Thoracic aorta (tissue), 2 donors: ENCODE data around the gene MARF1. TPM values are rescaled to one million over a fixed set of nuclear protein-coding genes. Genes with fewer than 3 reads are reported as not detected.

Experiments used
- ATAC-seq: fragments of 150-250 bp; one replicate; pipeline ENCODE4 v1.8.0; 2017; ENCODE audit warnings: low read depth; ENCODE audit not compliant: insufficient number of reproducible peaks, low FRiP score
- DNase-seq: peaks from one replicate; pipeline ENCODE4 v3.0.0-alpha.2; 2020; ENCODE audit warnings: low spot score
- H3K27ac ChIP-seq, 2 donors: fragments of 200-600 bp; sonication (generic); 1 replicate in 1 of 2; 2 replicates in 1 of 2; pipeline ENCODE4 v1.5.1; 2016; ENCODE audit warnings: mild to moderate bottlenecking in 2 of 2, moderate library complexity in 2 of 2
- H3K27me3 ChIP-seq: fragments of 200-600 bp; sonication (generic); replicated peaks from 2 replicates; pipeline ENCODE4 v1.6.0; 2016; ENCODE audit warnings: mild to moderate bottlenecking; ENCODE audit not compliant: insufficient read depth
- H3K36me3 ChIP-seq: fragments of 200-600 bp; sonication (generic); one replicate; pipeline ENCODE4 v1.5.1; 2016
- H3K4me1 ChIP-seq, 2 donors: fragments of 200-600 bp; sonication (generic); 1 replicate in 1 of 2; 2 replicates in 1 of 2; pipeline versions ENCODE4 v1.5.1 to v1.6.0; 2016; ENCODE audit warnings: low read depth in 2 of 2, mild to moderate bottlenecking in 1 of 2; ENCODE audit not compliant: control insufficient read depth in 1 of 2
- H3K4me3 ChIP-seq: fragments of 200-600 bp; sonication (generic); 2 replicates; pipeline ENCODE4 v1.5.1; 2016; ENCODE audit warnings: mild to moderate bottlenecking
- H3K9me3 ChIP-seq: fragments of 200-600 bp; sonication (generic); 2 replicates; pipeline ENCODE4 v1.5.1; 2016
- total RNA-seq, 2 donors: library from RNA; depleted of rRNA; stranded (reverse); fragments of >200 nt; gene quantifications; one replicate each; pipeline versions ENCODE4 v1.1.0 to v1.2.3, GENCODE V29; 2016
- TF ChIP-seq, protein P1 (sequence below): fragments of 200-600 bp; sonication (generic); IDR thresholded peaks from one replicate; pipeline ENCODE4 v1.5.1; 2019; ENCODE audit warnings: antibody characterized with exemption

MARF1 gene
- total RNA-seq, 2 donors from 2014 or later, result 35.7 to 49.6 TPM

DNA sequence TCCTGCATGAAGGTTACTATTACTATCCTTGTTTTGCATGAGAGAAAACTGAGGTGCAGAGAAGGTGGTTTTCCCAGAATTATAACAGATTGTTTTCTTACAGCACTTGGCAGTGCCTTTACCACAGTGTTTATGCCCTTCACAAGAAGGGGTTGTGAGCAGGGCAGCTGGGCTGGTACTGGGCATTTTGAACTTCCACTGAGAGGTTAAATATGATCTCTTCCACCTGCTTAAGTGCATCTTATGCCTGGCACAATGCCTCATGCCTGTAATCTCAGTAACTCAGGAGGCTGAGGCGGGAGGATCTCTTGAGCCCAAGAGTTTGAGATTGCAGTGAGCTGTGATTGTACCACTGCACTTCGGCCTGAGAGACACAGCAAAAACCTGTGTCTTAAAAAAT is 43.3 kb upstream of the MARF1 start:
- DNase-seq, result no peak
- Histone ChIP-seq H3K36me3 (peaks cover 9% of the 10 kb centered on the region), H3K4me3 (no peak overlapping the region), H3K27me3 (no peaks in the 10 kb centered on the region), H3K27ac (no peak overlapping the region), H3K4me1 (peaks cover 9 to 28% of the 10 kb centered on the region in 2 donors), H3K9me3 (no peaks in the 10 kb centered on the region)
- ATAC-seq, result no peak
- TF ChIP-seq, protein P1, sequence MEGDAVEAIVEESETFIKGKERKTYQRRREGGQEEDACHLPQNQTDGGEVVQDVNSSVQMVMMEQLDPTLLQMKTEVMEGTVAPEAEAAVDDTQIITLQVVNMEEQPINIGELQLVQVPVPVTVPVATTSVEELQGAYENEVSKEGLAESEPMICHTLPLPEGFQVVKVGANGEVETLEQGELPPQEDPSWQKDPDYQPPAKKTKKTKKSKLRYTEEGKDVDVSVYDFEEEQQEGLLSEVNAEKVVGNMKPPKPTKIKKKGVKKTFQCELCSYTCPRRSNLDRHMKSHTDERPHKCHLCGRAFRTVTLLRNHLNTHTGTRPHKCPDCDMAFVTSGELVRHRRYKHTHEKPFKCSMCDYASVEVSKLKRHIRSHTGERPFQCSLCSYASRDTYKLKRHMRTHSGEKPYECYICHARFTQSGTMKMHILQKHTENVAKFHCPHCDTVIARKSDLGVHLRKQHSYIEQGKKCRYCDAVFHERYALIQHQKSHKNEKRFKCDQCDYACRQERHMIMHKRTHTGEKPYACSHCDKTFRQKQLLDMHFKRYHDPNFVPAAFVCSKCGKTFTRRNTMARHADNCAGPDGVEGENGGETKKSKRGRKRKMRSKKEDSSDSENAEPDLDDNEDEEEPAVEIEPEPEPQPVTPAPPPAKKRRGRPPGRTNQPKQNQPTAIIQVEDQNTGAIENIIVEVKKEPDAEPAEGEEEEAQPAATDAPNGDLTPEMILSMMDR, result no peak

DNA sequence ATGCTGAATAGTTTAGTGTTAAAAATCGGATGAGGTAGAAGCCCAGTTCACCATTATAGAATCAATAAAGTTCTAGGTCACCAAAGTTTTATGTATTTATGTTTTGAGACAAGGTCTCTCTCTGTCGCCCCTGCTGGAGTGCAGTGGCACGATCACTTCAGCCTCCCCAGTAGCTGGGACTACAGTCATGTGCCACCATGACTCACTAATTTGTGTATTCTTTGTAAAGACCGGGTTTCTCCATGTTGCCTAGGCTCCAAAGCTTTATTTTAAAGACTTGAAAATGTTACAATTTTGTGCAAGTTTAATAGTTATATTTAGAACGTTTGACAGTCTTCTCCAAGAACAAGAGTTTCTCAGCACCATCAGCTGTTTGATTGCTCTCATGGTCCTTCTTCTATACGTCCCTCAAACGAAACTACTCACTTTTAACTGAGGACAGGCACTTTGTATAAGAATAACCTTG is 39.2 kb upstream of the MARF1 start:
- Histone ChIP-seq H3K36me3 (peaks cover 2% of the 10 kb centered on the region), H3K27ac (peak overlapping the region; percentile 32 to 39)

DNA sequence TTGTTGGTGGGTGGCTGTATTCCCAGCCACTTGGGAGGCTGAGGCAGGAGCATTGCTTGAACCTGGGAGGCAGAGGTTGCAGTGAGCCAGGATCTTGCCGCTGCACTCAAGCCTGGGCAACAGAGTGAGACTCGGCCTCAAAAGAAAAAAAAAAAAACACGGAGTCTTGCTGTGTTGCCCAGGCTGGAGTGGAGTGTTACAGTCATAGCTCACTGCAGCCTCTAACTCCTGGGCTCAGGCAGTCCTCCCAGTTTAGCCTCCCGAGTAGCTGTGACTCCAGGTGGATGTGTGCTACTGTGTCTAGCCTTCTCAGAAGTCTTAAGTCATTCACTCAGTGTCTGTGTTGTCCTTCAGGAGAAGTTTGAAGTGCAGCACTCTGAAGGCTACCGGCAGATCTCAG is 34.5 kb upstream of the MARF1 start:
- Histone ChIP-seq H3K27ac (no peak overlapping the region), H3K4me1 (peaks cover 7 to 18% of the 10 kb centered on the region in 2 donors), H3K36me3 (no peaks in the 10 kb centered on the region), H3K9me3 (no peaks in the 10 kb centered on the region), H3K27me3 (no peaks in the 10 kb centered on the region), H3K4me3 (no peak overlapping the region)
- TF ChIP-seq, protein P1, result no peak
- ATAC-seq, result no peak
- no peak for DNase-seq

More for the DNA sequence above, 39.2 kb upstream of the MARF1 start:
- ATAC-seq, result no peak
- H3K4me1 ChIP-seq, result peaks cover 0 to 7% of the 10 kb centered on the region in 2 donors
- no peak for DNase-seq
- TF ChIP-seq, protein P1, result peak; percentile 56
- no peak overlapping the region for H3K4me3 ChIP-seq
- H3K9me3 ChIP-seq, result no peaks in the 10 kb centered on the region
- H3K27me3 ChIP-seq, result no peaks in the 10 kb centered on the region

DNA sequence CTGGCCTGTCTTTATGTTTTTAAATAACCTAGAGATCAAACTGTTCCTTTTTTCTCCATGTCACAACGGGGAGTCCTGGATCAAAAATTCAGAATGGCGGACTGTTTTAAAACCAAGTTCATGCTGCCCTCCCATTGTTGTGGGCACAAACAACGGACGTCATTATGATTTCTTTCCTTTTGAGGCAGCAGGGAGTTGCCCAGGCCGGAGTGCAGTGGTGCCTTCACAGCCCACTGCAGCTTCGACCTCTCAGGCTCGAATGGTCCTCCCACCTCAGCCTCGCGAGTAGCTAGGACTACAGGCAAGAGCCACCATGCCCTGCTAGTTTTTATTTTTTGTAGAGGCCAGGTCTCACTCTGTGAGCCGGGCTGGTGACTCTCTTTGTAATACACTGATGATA is 33.6 kb upstream of the MARF1 start:
- TF ChIP-seq, protein P1, result no peak
- DNase-seq (no peak), ATAC-seq (no peak)
- Histone ChIP-seq H3K9me3 (no peaks in the 10 kb centered on the region), H3K27me3 (no peaks in the 10 kb centered on the region), H3K4me3 (no peak overlapping the region), H3K36me3 (no peaks in the 10 kb centered on the region), H3K4me1 (peaks cover 15 to 21% of the 10 kb centered on the region in 2 donors), H3K27ac (no peak overlapping the region)

DNA sequence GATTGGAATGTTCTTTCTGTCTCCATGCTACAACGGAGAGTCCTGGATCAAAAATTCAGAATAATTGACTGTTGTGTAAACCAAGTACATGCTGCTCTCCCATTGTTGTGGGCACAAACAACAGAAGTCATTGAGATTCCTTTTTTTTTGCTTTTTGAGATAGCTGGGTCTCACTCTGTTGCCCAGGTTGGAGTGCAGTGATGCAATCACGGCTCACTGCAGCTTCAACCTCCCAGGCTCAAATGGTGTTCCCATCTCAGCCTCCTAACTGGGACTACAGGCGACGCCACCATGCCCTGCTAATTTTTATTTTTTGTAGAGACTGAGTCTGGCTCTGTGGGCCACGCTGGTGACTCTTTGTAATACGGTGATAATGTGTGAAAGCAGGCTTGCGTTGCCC is 31.6 kb upstream of the MARF1 start:
- ATAC-seq, result no peak
- no peak for DNase-seq
- Histone ChIP-seq H3K27me3 (no peaks in the 10 kb centered on the region), H3K9me3 (no peaks in the 10 kb centered on the region), H3K4me3 (no peak overlapping the region), H3K27ac (no peak overlapping the region), H3K4me1 (peaks cover 15 to 19% of the 10 kb centered on the region in 2 donors), H3K36me3 (no peaks in the 10 kb centered on the region)
- TF ChIP-seq, protein P1, result no peak
